22Rv1 (cell line): ENCODE data around the gene PLA2G4F.

Experiments
- H3K27ac ChIP-seq: fragments of 450-650 bp; 2 replicates; pipeline ENCODE4 v1.5.1; 2017
- CTCF ChIP-seq: fragments of 450-650 bp; IDR thresholded peaks from 2 replicates; pipeline ENCODE4 v1.5.1; 2017; ENCODE audit warnings: mild to moderate bottlenecking
- ZFX ChIP-seq: fragments of 450-650 bp; IDR thresholded peaks from 2 replicates; pipeline ENCODE4 v1.6.1; 2017; ENCODE audit warnings: antibody characterized with exemption, borderline replicate concordance

The PLA2G4F gene

GRCh38 chr15:42193383-42193782 lies 36.9 kb upstream of the PLA2G4F start:
- no peak overlapping the region for H3K27ac ChIP-seq
- TF ChIP-seq CTCF (no peak), ZFX (no peak)

DNA sequence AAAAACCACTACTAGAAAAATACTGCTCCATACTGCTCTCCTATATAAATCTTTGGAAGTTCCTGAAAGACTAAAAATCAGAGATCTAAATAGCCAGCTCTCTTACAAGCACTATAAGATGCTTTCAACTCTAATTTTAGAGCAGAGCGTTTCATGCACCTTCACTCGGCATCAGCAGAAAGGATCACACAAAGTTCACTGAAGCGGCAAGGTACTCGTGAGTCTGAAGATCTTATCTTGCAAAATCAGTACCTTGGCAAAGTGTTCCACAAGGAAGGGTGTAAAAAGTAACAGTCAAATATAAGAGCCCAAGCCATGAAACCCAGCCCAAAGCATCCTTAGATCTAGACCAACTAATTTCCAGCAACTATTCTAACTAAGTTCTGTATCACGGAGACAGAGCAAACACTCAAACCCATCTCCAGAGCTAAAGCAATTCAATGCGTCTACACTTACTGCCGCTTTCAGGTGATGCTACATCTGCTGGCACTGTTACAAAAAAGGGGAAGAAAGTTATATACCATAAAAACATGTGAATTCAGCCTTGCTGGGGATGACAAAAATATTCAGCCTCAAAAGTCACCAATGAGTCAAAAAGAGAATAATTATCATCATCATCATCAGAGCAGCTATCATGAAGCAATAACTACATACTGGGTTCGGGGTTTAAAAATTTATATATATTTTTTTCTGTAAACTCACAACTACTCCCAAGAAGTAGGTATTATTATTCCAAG lies 35.3 kb upstream of the PLA2G4F start:
- no peak overlapping the region for H3K27ac ChIP-seq

GRCh38 chr15:42190370-42190769 lies 33.9 kb upstream of the PLA2G4F start:
- TF ChIP-seq ZFX (no peak), CTCF (no peak)

More for the DNA sequence above, 35.3 kb upstream of the PLA2G4F start:
- TF ChIP-seq CTCF (no peak), ZFX (no peak)

GRCh38 chr15:42185801-42186200 lies 29.4 kb upstream of the PLA2G4F start:
- TF ChIP-seq CTCF (no peak), ZFX (no peak)
- H3K27ac ChIP-seq = no peak overlapping the region

More at GRCh38 chr15:42190370-42190769, 33.9 kb upstream of the PLA2G4F start:
- H3K27ac ChIP-seq = no peak overlapping the region

- TF ChIP-seq CTCF = no peak
- TF ChIP-seq ZFX = no peak
Observed at GRCh38 chr15:42184736-42185135, 28.3 kb upstream of the PLA2G4F start.

GRCh38 chr15:42184296-42184695 lies 27.9 kb upstream of the PLA2G4F start:
- no peak overlapping the region for H3K27ac ChIP-seq
- no peak for TF ChIP-seq CTCF

More at GRCh38 chr15:42184736-42185135, 28.3 kb upstream of the PLA2G4F start:
- H3K27ac ChIP-seq = no peak overlapping the region

- no peak for TF ChIP-seq ZFX
- no peak for TF ChIP-seq CTCF
Observed at GRCh38 chr15:42182961-42183360, 26.5 kb upstream of the PLA2G4F start.

More at GRCh38 chr15:42182961-42183360, 26.5 kb upstream of the PLA2G4F start:
- H3K27ac ChIP-seq = no peak overlapping the region
